Breast epithelium (tissue), 3 donors: ENCODE data around the gene RPL28.

Source experiments
- CTCF ChIP-seq, 3 donors: fragments of 450-650 bp; IDR thresholded peaks; one replicate each; pipeline ENCODE4 v1.5.1; 2016 to 2017; ENCODE audit warnings: antibody characterized with exemption in 3 of 3, mild to moderate bottlenecking in 3 of 3, moderate library complexity in 3 of 3
- POLR2A ChIP-seq: fragments of 450-650 bp; IDR thresholded peaks from one replicate; pipeline ENCODE4 v1.6.1; 2016; ENCODE audit warnings: antibody characterized with exemption, mild to moderate bottlenecking, moderate library complexity
- POLR2AphosphoS5 ChIP-seq, 3 donors: sonication (generic); formaldehyde crosslinking; IDR thresholded peaks; one replicate each; pipeline ENCODE4 v1.6.1; 2017; ENCODE audit warnings: antibody characterized with exemption in 3 of 3

- TF ChIP-seq CTCF (IDR thresholded peaks at IDR 0.05), result no peak
- TF ChIP-seq POLR2AphosphoS5 (IDR thresholded peaks at IDR 0.05), result no peak
- no peak for TF ChIP-seq POLR2A
Observed at GRCh38 chr19:55348317-55349034, 37.3 kb upstream of the RPL28 start.
